GM13977 (cell line): ENCODE measurements around the gene CANT1.
"Not testable (repeated sequence)": the region's sequence is repeated elsewhere in the genome, so short reads cannot be mapped to it uniquely, and the experiment has no call there.

Experiments used
- DNase-seq: peaks from one replicate; pipeline ENCODE4 v3.0.0; 2012; ENCODE audit warnings: low spot score
- in situ Hi-C: fragments of 300-500 bp; cut with MboI; formaldehyde crosslinking; loops from one replicate; pipeline ENCODE4 v1.12.0; 2022; ENCODE audit warnings: low sequenced_read_pairs, low pct_unique_long_range_greater_than_20kb, mixed read lengths, inconsistent platforms; ENCODE audit not compliant: unreplicated experiment
- TF ChIP-seq, protein P1 (sequence below): IDR thresholded peaks from 2 replicates; pipeline ENCODE4 v1.5.1; 2012; ENCODE audit warnings: mild to moderate bottlenecking, control low read depth; ENCODE audit not compliant: insufficient read depth; ENCODE audit errors: extremely low read depth, missing control alignments

CANT1 gene

DNA sequence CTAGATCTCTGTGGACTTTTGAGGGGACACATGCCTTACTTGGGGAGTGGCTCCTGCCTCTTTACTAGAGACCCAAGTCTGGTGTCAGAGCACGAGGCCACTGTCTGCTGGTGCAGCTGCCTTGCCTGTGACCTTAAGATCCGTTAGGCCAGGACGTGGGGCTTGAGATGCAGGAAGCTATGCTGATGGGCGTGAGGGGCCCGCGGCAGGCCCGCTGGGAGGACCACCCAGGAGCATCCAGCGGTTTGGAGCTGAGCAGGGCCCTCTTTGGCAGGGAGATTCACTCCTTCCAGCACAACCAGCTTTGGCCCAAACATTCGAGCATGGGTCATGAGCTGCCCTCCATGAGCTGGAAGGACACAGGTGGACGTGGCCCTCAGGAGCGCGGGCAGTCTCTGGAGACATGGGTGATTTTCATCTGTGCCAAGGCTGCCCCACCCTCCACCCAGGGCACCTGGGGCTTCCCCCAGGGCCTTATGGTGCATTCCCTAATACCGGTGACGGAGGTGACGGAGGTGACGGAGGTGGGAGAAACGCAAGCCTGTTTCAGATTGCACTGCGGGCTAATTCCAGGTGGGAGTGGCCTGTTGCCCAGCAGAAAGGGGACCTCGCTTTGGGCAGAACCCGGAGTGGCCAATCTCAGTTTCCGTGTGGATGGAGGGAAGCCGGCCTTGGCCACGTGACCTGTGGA is 42.5 kb downstream of the CANT1 start:
- in situ Hi-C loops, result loop anchor here (25.0 kb wide), 1 partner anchor 480 kb away; no protein-coding TSS in a partner anchor
- TF ChIP-seq, protein P1, sequence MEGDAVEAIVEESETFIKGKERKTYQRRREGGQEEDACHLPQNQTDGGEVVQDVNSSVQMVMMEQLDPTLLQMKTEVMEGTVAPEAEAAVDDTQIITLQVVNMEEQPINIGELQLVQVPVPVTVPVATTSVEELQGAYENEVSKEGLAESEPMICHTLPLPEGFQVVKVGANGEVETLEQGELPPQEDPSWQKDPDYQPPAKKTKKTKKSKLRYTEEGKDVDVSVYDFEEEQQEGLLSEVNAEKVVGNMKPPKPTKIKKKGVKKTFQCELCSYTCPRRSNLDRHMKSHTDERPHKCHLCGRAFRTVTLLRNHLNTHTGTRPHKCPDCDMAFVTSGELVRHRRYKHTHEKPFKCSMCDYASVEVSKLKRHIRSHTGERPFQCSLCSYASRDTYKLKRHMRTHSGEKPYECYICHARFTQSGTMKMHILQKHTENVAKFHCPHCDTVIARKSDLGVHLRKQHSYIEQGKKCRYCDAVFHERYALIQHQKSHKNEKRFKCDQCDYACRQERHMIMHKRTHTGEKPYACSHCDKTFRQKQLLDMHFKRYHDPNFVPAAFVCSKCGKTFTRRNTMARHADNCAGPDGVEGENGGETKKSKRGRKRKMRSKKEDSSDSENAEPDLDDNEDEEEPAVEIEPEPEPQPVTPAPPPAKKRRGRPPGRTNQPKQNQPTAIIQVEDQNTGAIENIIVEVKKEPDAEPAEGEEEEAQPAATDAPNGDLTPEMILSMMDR, result no peak
- DNase-seq, result no peak

- TF ChIP-seq, protein P1, result no peak
- in situ Hi-C loops, result loop anchor here (25.0 kb wide), 1 partner anchor 479 kb away; no protein-coding TSS in a partner anchor
- no peak for DNase-seq
Measured at GRCh38 chr17:78966123-78966813, 43.3 kb downstream of the CANT1 start.

DNA sequence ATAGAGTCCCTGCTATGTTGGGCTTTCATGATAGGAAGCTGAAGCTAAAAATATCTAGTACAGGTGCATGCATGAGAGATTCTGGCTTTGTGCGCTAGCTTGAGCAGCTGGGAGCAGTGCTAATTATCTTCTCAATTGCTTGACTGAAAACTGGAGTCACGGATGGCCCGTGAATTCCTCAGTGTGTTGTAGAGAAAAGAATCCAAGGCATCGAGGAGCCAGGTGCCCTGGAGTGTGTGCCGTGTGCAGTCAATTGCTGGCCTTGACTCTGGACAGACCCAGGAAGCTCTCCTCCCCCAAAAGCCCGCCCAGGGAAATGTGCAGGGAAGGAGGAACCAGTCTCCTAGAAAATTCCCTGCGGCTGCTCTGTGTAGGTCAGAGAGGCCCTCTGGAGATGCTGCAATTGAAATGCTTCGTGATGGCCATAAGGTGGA is 44.1 kb downstream of the CANT1 start:
- TF ChIP-seq, protein P1, result no peak
- DNase-seq, result no peak
- in situ Hi-C loops, result loop anchor here (25.0 kb wide), 1 partner anchor 478 kb away; no protein-coding TSS in a partner anchor

- DNase-seq, result no peak
- in situ Hi-C loops, result loop anchor here (25.0 kb wide), 1 partner anchor 476 kb away; no protein-coding TSS in a partner anchor
- TF ChIP-seq, protein P1, result no peak
Measured at GRCh38 chr17:78963378-78963777, 46.2 kb downstream of the CANT1 start.

DNA sequence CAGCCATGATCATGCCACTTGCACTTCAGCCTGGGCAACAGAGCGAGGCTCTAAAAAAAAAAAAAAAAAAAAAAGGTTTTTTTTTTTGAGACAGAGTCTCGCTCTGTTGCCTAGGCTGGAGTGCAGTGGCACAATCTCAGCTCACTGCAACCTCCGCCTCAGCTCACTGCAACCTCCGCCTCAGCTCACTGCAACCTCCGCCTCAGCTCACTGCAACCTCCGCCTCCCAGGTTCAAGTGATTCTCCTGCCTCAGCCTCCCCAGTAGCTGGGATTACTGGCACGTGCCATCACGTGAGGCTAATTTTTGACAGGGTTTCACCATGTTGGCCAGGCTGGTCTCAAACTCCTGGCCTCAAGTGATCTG is 46.6 kb downstream of the CANT1 start:
- DNase-seq, result not testable (repeated sequence)
- in situ Hi-C loops, result loop anchor here (25.0 kb wide), 1 partner anchor 476 kb away; no protein-coding TSS in a partner anchor

DNA sequence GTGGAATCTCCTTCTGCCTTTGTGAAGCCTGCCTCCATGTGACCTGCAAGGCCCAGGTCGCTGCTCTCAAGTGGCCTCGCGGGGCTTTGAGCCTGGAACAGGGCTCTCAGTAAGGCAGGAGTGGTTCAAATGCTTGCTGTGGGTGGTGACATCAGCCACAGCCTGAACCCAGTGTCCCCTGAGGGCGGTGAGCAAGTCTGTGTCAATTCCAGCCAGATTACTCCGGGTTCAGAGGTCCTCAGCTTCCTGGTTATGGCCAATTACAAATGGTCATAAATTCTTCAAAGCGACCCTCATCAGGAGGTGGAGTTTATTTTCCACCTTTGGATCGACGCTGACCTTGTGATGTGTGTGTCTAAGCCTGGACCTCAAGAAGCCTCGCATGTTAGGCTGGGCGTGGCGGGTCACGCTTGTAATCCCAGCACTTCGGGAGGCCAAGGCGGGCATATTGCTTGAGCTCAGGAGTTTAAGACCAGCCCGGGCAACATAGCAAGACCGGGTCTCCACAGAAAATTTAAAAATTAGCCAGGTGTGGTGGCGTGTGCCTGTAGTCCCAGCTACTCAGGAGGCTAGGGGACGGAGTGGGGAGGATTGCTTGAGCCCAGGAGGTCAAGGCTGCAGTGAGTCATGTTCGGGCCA is 47.1 kb downstream of the CANT1 start:
- TF ChIP-seq, protein P1, result no peak
- in situ Hi-C loops, result loop anchor here (25.0 kb wide), 1 partner anchor 475 kb away; no protein-coding TSS in a partner anchor
- no peak for DNase-seq

GRCh38 chr17:78961571-78961970 is 48.0 kb downstream of the CANT1 start:
- TF ChIP-seq, protein P1, result no peak
- no peak for DNase-seq
- in situ Hi-C loops, result loop anchor here (25.0 kb wide), 1 partner anchor 474 kb away; no protein-coding TSS in a partner anchor
